ENCODE measurements around the gene SERPINE2.

SERPINE2 gene

DNA sequence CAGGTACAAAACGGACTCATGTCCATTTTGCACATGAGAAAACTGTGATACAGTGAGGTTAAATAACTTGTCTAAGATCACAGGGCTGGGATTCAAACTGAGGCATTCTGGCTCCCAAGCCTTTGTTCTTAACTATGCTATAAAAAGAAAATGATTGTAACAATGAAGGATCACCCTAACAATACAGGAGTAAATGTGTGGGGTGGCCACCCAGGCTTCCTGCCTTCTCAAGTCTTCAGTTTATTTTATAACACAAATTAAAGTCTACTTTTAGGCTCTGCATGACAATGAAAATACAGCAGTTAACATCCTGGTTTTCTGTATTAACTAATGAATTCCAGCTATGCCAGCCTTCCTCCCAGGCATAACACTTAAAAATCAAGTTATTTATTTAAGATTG is 101.6 kb downstream of the SERPINE2 start:
- DNase-seq: no peak

DNA sequence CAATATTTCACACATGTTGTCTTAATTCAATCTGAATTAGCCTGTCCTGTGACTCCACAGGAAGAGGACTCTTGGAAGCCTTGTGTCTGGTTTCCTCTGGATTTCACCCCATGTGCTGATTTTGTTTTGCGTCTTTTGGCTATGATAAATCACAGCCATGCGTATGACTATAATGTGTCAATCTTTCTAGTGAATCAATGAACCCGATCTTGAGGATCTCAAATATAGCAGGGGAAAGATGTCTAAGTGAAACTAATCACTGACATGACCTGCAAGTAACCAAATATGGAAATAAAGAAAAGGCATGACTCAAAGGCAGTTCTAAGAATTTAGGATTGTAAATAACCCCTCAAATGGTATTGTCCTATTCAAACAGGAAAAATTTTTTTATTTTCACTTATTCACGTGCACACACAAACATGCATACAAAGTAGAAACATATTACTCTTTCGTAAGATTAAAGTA is 102.2 kb downstream of the SERPINE2 start:
- no peak for DNase-seq

DNA sequence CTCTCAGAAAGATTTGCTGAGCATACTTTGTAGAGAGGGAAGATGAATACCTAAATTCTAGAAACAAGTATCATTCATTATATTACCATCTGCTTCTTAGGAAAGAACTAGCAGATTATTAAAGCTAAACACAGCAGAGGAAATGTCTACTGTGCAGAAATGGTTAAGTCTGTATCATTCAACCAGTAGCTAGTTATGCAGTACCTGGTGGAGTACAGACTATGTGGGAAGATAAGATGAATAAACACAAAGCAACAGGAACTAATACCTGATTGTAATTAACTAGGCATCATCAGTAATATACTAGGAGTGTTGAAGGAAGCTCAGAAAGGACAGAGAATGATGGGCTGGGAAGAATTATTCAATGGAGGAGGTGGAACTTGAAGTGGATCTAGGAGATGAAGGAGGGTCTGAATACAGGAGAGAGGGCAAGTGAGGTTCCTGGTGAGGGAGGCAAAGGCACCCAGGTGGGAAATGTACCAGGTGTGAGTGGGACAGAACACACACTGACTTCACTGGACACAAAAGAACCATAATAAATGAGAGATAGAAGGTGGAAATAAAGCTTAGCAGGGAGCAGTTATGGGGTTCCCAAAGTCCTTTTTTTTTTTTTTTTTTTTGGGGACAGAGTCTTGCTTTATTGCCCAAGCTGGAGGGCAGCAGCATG is 103.5 kb downstream of the SERPINE2 start:
- no peak for DNase-seq

DNA sequence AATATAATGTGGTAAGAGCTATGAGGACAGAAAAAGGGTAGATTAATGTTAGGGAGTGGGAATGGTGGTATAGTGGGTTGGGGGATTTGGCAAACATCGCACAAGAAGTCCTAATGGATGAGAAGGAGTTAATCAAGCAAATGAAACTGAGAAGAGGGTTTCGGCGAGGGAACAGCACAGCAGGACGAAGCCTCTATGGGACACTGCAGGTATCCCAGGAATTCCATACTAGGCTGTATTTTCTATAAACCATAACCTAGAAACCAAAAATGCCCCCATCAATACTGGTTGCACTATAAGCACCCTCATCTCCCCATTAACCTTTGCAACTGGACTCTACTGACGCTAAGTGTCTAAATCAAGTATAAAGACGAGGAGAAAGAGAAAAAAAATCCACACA is 104.2 kb downstream of the SERPINE2 start:
- no peak for DNase-seq

DNA sequence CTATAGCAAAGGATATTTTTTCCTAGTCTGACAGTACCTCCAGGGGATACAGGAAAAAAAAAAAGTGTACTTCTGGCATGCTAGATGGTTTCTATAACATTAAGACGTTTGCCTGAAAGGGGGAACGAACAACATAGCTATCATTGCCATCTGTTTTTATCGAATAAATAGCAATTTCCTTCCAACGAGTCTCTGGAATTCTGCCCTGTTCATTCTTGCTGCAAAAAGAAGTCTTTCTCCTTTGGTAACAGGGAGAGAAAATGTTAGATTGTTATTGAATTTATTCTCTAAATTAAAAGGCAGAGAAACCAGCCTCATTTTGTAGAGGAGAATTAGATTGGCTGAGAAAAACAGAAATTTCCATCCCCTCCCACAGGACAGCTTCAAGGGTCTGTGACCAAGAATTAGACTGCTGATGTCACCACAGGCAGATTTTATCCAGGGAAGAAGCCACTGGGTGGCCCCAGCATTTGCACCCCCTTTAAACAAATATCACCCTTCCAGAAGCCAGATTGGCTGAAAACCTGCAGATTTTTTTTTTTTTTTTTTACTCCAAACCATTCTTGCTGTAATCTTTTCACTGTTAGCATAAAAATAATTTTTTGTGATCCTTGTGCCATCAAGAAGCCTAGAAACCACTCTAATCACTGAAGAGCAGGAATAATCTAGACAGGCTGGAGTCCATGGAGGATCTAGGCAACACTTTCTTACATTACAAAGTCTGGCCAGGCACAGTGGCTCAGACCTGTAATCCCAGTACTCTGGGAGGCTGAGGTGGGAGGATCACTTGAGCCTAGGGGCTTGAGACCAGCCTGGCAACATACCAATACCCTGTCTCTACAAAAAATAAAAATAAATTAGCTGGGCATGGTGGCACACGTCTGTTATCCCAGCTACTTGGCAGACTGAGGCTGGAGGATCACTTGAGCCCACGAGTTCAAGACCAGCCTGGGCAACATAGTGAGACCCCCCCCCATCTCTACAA is 106.0 kb downstream of the SERPINE2 start:
- DNase-seq: no peak

DNA sequence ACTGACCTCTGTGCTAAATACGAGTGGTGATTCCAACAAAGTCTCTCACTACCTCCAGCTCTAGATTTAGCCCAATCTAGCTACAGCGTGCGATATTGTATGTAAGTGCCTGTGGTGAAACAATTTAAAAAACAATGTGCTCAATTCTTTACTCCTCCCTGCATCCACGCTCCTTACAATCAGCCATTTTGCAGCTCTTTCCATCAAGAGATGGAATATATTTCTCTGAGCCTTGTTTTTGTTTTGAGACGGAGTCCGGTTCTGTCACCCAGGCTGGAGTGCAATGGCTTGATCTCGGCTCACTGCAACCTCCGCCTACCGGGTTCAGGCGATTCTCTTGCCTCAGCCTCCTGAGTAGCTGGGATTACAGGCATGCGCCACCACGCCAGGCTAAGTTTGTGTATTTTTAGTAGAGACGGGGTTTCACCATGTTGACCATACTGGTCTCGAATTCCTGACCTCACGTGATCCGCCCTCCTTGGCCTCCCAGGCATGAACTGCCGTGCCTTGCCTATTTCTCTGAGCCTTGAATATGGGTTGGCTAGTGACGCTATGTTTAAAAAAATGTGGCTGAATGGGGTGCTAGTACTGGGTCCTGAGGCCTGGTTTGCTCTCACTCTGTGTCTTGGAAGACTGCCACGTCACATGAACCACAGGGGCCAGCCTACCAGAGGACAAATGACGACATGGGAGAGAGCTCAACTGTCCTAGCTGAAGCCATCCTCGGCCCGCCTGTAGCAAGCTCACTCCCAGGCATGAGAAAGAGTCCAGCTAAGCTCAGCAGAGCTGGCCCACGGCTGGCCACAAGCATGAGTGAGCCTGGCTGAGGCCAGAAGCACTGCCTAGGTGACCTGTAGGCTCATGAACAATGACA is 108.7 kb downstream of the SERPINE2 start:
- no peak for DNase-seq

DNA sequence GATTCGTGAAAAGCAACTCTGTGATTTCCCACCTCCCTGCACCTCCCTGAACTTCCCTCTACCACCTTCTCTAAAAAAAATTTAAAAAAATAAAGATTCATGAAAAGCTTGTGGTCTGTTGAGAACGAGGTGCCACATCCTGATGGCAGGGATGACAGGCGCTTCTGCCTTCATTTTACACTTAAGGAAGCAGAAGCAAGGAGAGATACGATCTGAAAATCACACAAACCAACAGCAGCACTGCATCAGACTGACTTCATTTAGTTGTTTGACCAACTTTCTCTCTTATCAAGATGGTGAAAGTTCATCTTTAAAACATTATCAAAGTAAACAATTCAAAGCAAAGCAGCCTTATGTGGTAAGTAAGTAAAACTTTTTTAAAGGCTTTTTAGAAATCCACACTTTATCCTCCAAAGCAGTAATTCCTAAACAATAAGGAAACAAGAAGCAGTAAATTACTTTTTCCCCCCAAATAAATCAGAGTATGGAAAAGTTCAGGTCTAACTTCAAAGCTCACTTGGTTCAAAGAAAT is 109.4 kb downstream of the SERPINE2 start:
- DNase-seq: no peak

DNA sequence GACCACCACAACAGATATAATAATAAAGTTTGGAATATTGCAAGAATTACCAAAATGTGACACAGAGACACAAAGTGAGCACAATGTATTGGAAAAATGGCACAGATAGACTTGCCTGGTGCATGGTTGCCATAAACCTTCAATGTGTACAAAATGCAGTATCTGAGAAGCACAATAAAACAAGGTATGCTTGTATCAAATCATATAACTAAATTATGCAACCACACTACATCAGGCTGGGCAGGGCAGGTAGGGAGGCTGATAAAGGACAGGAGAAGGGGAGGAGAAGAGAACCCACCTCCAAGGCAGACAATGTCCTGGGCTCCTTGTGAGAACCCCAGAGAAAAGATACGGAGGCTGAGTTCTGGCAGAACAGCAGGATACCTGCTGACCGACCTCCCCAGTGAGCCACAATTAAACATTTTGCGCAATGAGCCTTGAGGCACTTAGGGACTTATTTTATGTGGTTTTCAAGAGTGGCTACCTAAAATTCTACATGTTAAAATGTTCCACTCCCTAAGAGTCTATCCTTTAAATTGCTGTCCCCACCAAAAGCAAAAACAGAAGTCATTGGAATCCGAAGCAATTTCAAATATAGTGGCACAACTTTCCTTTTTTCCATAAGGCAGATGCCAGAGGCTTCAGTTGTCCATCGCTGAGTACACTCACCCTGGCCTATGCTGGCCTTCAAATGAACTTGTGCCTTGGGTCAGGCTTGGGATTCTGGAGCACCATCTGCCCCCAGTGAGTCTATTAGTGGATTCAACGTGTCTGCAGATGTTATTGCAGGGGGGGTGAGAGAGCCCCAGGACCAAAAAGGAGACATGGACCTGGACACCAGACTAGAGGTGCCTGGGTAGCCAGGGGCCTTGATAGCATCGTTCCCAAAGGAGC is 110.7 kb downstream of the SERPINE2 start:
- no peak for DNase-seq

DNA sequence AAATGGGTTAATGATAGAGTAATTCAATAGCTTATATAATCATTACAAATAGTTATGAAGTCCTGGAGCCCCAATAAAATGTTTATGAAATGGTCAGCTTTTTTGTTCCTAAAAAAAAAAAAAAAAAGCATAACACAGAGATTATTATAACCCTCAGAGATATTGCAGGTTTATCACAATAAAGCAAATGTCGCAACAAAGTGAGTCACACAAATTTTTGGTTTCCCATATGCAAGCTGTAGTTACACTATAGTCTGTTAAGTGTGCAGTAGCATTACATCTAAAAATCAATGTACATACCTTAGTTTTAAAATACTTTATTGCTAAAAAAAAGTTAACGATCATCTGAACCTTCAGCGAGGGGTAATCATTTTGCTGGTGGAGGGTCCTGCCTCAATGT is 114.0 kb downstream of the SERPINE2 start:
- no peak for DNase-seq

Measured in activated CD4-positive, alpha-beta T cell treated with anti-CD3 and anti-CD28 coated beads for 1 hour (primary cell).